Kidney epithelial cell (primary cell): Measurements from ENCODE around the gene TM4SF18. TPM values are rescaled to one million over a fixed set of nuclear protein-coding genes. Genes with fewer than 3 reads are reported as not detected.

Source experiments
- DNase-seq: peaks from one replicate; pipeline ENCODE4 v3.0.0-alpha.2; 2010; ENCODE audit warnings: low read depth
- H3K27me3 ChIP-seq: 2 replicates; pipeline ENCODE4 v1.6.0; 2011; ENCODE audit warnings: low read length; ENCODE audit not compliant: control insufficient read depth, insufficient read depth
- H3K36me3 ChIP-seq: 2 replicates; pipeline ENCODE4 v1.5.1; 2011; ENCODE audit warnings: low read length; ENCODE audit not compliant: control insufficient read depth, insufficient read depth
- H3K4me3 ChIP-seq: 2 replicates; pipeline ENCODE4 v1.5.1; 2011; ENCODE audit warnings: low read depth, mild to moderate bottlenecking, control low read depth, low read length
- CTCF ChIP-seq: IDR thresholded peaks from 2 replicates; pipeline ENCODE4 v1.5.1; 2011; ENCODE audit warnings: mild to moderate bottlenecking, moderate library complexity, low read length, control low read depth, inconsistent platforms; ENCODE audit not compliant: insufficient read depth, poor library complexity, severe bottlenecking
- total RNA-seq: library from RNA; depleted of rRNA; stranded (reverse); fragments of >200 nt; gene quantifications from 2 replicates; pipeline ENCODE4 v1.2.3, GENCODE V29; 2015

Gene TM4SF18
- total RNA-seq, 1 donor from 2014 or later, result not detected

GRCh38 chr3:149374793-149375500 lies 41.5 kb upstream of the TM4SF18 start:
- H3K4me3 ChIP-seq, result no peak overlapping the region
- DNase-seq, result no peak

DNA sequence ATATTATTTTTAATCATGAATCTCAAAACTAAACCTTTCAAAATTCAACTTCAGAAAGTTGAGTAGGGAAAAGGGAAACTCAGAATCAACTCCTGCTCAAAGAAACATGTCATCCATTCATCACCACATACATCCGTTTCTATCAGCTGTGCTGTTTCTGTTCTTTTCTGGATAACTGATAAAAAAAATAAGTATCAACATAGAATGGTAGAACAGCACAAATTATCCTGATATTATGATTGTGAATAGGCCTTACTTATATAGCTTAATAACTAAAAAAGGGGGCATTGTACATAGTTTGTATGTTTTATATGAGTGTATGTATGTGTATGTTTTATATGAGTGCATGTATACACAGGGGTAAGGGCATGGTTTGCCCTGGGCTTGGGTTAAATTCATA lies 41.0 kb upstream of the TM4SF18 start:
- Histone ChIP-seq H3K4me3 (no peak overlapping the region), H3K36me3 (peaks cover 1% of the 10 kb centered on the region), H3K27me3 (no peaks in the 10 kb centered on the region)
- DNase-seq, result no peak
- TF ChIP-seq CTCF, result no peak

More at GRCh38 chr3:149374793-149375500, 41.5 kb upstream of the TM4SF18 start:
- Histone ChIP-seq H3K27me3 (no peaks in the 10 kb centered on the region), H3K36me3 (peaks cover 1% of the 10 kb centered on the region)
- no peak for TF ChIP-seq CTCF

GRCh38 chr3:149373235-149374125 lies 40.0 kb upstream of the TM4SF18 start:
- H3K27me3 ChIP-seq, result no peaks in the 10 kb centered on the region
- no peak overlapping the region for H3K4me3 ChIP-seq
- H3K36me3 ChIP-seq, result peaks cover 1% of the 10 kb centered on the region
- DNase-seq, result no peak
- no peak for TF ChIP-seq CTCF

DNA sequence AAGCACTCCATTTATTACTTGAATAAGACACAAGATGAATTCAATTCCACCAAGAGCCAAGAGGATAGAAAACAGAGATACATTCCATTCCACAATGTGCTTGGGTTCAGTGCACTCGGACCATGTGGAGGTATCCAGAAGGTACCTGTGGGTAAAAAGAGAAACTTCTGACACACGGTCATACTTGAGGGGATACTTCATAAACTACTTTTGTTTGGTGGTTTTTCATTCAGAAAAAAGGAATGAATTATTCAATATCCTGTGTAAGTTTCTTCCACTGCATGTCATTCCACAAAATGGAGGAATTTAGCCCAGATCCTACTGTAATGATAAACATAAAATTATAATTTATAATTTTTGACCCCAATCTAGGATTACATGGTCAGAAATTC lies 38.3 kb upstream of the TM4SF18 start:
- H3K36me3 ChIP-seq, result peaks cover 1% of the 10 kb centered on the region

GRCh38 chr3:149371001-149371722 lies 37.7 kb upstream of the TM4SF18 start:
- H3K4me3 ChIP-seq, result no peak overlapping the region
- peaks cover 1% of the 10 kb centered on the region for H3K36me3 ChIP-seq
- H3K27me3 ChIP-seq, result no peaks in the 10 kb centered on the region
- no peak for TF ChIP-seq CTCF
- DNase-seq, result no peak

More for the DNA sequence above, 38.3 kb upstream of the TM4SF18 start:
- no peak for TF ChIP-seq CTCF
- DNase-seq, result no peak
- H3K27me3 ChIP-seq, result no peaks in the 10 kb centered on the region
- no peak overlapping the region for H3K4me3 ChIP-seq
